Glutamatergic neuron (in vitro differentiated cells): ENCODE data around the gene PTGFRN. TPM values are rescaled to one million over a fixed set of nuclear protein-coding genes. Genes with fewer than 3 reads are reported as not detected.

Source experiments
- DNase-seq: peaks from one replicate; pipeline ENCODE4 v3.0.0; 2022
- H3K27ac Mint-ChIP-seq: one replicate; pipeline ENCODE4 v1.8.0; 2020; ENCODE audit warnings: mild to moderate bottlenecking, mixed read lengths, inconsistent platforms; ENCODE audit not compliant: unreplicated experiment
- H3K27me3 Mint-ChIP-seq: one replicate; pipeline ENCODE4 v1.8.0; 2020; ENCODE audit warnings: mild to moderate bottlenecking, moderate library complexity, mixed read lengths, inconsistent platforms; ENCODE audit not compliant: unreplicated experiment
- H3K36me3 Mint-ChIP-seq: one replicate; pipeline ENCODE4 v1.8.0; 2020; ENCODE audit warnings: mild to moderate bottlenecking, mixed read lengths, inconsistent platforms; ENCODE audit not compliant: unreplicated experiment
- H3K4me1 Mint-ChIP-seq: one replicate; pipeline ENCODE4 v1.8.0; 2020; ENCODE audit warnings: mild to moderate bottlenecking, low read depth, mixed read lengths, inconsistent platforms; ENCODE audit not compliant: unreplicated experiment
- H3K4me3 Mint-ChIP-seq: one replicate; pipeline ENCODE4 v1.8.0; 2020; ENCODE audit warnings: mild to moderate bottlenecking, mixed read lengths, inconsistent platforms; ENCODE audit not compliant: unreplicated experiment
- H3K9me3 Mint-ChIP-seq: one replicate; pipeline ENCODE4 v1.8.0; 2020; ENCODE audit warnings: mild to moderate bottlenecking, moderate library complexity, mixed read lengths, inconsistent platforms; ENCODE audit not compliant: unreplicated experiment
- CTCF ChIP-seq: fragments of 200-600 bp; sonication (generic); IDR thresholded peaks from one replicate; pipeline ENCODE4 v1.5.0; 2021; ENCODE audit not compliant: partially characterized antibody, unreplicated experiment
- total RNA-seq: library from RNA; stranded (reverse); fragmentation: NEBNext Ultra II Directional; extraction: Animal tissue kit (Norgen Biotek cat#: 25700); gene quantifications from one replicate; pipeline ENCODE4 v1.2.1, GENCODE V29; 2021; ENCODE audit not compliant: unreplicated experiment

The PTGFRN gene
- total RNA-seq, 1 donor from 2014 or later, result 61.2 TPM

- H3K4me1 Mint-ChIP-seq, result peaks cover 9% of the 10 kb centered on the region
- H3K36me3 Mint-ChIP-seq, result no peaks in the 10 kb centered on the region
- DNase-seq, result no peak
- H3K4me3 Mint-ChIP-seq, result no peak overlapping the region
- H3K9me3 Mint-ChIP-seq, result no peaks in the 10 kb centered on the region
- no peak overlapping the region for H3K27ac Mint-ChIP-seq
- peaks cover 4% of the 10 kb centered on the region for H3K27me3 Mint-ChIP-seq
- no peak for TF ChIP-seq CTCF
These were observed 120.0 kb downstream of the PTGFRN start for GRCh38 chr1:117029685-117030084.

- H3K27ac Mint-ChIP-seq, result no peak overlapping the region
- peaks cover 14% of the 10 kb centered on the region for H3K4me1 Mint-ChIP-seq
- no peak for DNase-seq
These were observed 120.7 kb downstream of the PTGFRN start for GRCh38 chr1:117030271-117030877.

GRCh38 chr1:117032266-117032665, 122.5 kb downstream of the PTGFRN start:
- Mint-ChIP-seq H3K27me3 (peaks cover 2% of the 10 kb centered on the region), H3K36me3 (no peaks in the 10 kb centered on the region), H3K9me3 (no peaks in the 10 kb centered on the region), H3K27ac (no peak overlapping the region), H3K4me3 (no peak overlapping the region), H3K4me1 (peaks cover 32% of the 10 kb centered on the region)
- no peak for DNase-seq
- no peak for TF ChIP-seq CTCF

More at GRCh38 chr1:117030271-117030877, 120.7 kb downstream of the PTGFRN start:
- Mint-ChIP-seq H3K36me3 (no peaks in the 10 kb centered on the region), H3K27me3 (peaks cover 4% of the 10 kb centered on the region), H3K9me3 (no peaks in the 10 kb centered on the region), H3K4me3 (no peak overlapping the region)
- TF ChIP-seq CTCF, result no peak

GRCh38 chr1:117032681-117033539, 123.2 kb downstream of the PTGFRN start:
- TF ChIP-seq CTCF, result no peak
- Mint-ChIP-seq H3K36me3 (no peaks in the 10 kb centered on the region), H3K27me3 (peaks cover 2% of the 10 kb centered on the region), H3K4me3 (no peak overlapping the region), H3K27ac (peak overlapping the region; percentile 5), H3K9me3 (no peaks in the 10 kb centered on the region), H3K4me1 (peaks cover 33% of the 10 kb centered on the region)
- no peak for DNase-seq

- TF ChIP-seq CTCF, result no peak
- H3K4me3 Mint-ChIP-seq, result no peak overlapping the region
- DNase-seq, result no peak
- no peaks in the 10 kb centered on the region for H3K9me3 Mint-ChIP-seq
- peaks cover 33% of the 10 kb centered on the region for H3K4me1 Mint-ChIP-seq
- H3K27ac Mint-ChIP-seq, result no peak overlapping the region
- no peaks in the 10 kb centered on the region for H3K36me3 Mint-ChIP-seq
- H3K27me3 Mint-ChIP-seq, result peaks cover 2% of the 10 kb centered on the region
These were observed 124.1 kb downstream of the PTGFRN start for GRCh38 chr1:117033772-117034171.
